Hypothalamus (tissue), 51 donors: ENCODE measurements around the gene PTGES3.
A peak's percentile ranks its signal among the peaks of the same experiment; 100 is the strongest.

Experiments
- DNase-seq, 51 donors: peaks; one replicate each; lab custom pipeline; 2025; lab: John Stamatoyannopoulos, UW

PTGES3 gene

GRCh38 chr12:56631790-56632700, 56.0 kb downstream of the PTGES3 start:
- DNase-seq, result peak in 36 of 51 donors; percentile 3 to 74 (median 22)

GRCh38 chr12:56630180-56630632, 57.9 kb downstream of the PTGES3 start, which contains the start of gene BAZ2A:
TSS of gene BAZ2A (minus strand) at chr12:56630326. CDS start at chr12:56617530, 12,796 bp downstream.
- DNase-seq, result peak; percentile 41 to 94 (median 87)

DNA sequence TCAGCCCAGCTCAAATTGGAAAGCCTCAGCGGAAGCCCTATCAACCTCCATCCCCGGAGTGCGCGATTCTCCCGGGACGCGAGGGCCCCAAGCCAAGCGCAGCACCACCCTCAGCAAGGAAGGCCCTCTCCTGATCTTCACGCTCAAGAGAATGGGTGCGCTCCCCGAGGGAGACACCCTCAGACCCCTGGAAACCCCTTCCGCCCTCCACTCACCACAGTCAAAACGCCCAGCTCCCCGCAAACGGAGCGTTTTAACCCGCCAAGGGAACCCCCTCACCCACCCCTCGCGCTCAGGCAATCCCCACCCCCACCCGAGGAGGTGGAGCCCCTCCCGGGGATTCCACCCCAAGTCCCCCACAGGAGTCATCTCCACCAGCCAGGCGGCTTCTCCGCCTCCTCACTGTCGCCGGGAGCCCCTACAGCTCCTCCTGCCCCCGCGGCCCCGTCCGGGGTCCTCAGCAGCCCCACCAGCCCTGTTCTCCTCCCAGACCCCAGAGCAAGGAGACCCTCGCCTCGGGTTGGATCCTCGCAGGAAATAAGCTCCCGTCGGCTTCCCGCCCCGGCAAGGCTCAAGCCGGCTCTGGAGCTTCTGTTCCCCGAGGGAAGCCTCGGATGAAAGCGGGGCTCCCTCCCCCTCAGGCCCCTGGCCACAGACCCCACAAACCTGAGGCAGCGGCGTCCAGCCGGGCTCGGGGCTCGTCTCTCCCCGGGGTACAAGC, 58.5 kb downstream of the PTGES3 start:
- peak in 30 of 51 donors; percentile 11 to 85 (median 36) for DNase-seq

DNA sequence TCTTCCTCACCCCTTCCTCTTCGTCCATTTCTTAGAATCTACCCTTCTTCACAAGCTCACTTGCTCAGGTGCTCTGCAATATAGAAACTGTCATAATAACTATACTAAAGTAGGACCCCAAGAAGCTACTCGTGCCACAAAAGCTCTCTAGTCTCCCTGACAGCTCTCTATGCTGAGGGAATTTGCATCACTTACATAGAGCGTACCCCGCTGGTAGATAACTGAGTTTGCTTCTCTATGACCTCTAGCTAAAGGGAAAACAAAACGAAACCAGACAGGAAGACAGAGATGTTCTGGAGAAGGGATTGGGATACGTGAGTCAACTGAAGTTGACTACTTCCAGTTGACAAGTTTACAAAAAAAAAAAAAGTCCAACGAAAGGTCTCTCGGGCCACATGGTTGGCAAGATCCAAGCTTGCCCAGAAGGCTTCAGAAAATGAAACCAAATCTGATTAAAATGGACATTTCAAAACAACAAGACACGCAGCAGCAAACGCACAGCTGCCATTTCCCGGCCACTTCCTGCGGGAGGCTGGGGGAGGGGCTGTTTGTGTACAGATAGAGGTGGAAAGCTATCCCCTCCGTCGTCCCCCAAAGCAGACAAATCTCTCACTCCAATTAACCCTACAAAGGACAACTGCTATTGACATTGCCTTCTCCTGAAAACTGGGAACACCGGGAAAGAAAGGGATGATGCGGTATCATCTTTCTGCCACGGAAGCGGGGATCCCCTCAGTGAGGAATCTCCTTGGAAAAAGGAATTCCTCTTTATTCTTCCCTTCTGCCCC, 59.2 kb downstream of the PTGES3 start:
- peak in 42 of 51 donors; percentile 6 to 78 (median 37) for DNase-seq

- DNase-seq, result no peak
Measured at GRCh38 chr12:56626701-56627100, 61.4 kb downstream of the PTGES3 start.

GRCh38 chr12:56622535-56622934, 65.5 kb downstream of the PTGES3 start:
- DNase-seq, result no peak

DNA sequence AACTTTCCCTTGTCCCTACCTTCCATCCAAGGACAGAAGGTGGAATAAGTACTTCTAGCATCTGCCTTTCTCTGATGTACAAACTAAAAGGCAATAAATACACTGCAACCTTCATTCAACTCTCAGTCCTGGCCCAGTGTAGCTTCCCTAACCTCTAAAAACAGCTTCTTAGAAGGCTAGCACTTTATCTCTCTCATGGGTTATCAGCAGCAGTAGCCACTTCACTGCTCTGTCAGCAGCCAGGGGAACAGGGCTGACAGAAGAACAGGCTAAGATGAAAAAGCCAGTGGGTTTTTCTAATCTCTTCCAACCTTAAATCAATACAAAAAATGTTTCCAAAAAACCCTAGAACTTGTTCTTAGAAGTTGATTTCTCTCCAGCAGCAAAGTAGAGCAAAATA, 71.2 kb downstream of the PTGES3 start:
- no peak for DNase-seq

DNA sequence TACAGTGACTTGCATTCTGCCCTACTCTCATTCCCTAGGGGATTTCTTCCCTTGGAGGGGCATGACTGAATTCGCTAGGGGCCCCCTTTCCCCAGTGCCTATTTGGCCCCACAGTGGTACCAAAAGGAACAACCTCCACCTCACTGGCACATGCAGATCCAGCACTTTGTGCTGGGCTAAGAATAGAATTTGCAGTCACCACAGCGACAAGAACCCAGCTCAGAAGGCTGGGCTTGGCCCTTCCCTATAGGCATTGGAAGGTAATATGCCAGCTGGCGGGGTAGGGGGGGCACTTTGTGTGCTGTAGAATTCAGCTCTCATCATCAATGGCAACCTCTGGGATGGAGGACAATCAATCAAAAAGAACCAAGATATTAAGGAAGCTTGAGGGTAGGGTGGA, 71.8 kb downstream of the PTGES3 start:
- no peak for DNase-seq

GRCh38 chr12:56614627-56615026, 73.5 kb downstream of the PTGES3 start:
- DNase-seq, result peak in 2 of 51 donors; percentile 12 to 29
